Measurements from ENCODE around the gene RBMS1.

DNA sequence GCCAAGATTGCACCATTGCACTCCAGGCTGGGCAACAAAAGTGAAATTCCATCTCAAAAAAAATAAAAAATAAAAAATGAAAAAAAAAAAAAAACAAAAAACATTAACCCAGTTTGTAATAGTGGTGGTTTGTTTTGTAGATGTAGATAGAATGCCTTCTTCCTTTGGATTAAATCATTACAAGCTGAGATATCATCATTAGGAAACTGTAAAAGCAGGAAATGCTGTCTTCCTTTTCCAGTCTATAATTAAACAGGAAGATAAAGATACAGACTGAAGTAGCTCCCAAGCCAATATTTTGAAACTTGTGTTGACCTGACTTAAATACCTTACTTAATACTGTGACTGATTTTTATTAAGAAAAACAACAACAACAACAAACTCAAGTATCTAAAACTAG lies 43.1 kb downstream of the RBMS1 start:
- TF ChIP-seq, protein P1, sequence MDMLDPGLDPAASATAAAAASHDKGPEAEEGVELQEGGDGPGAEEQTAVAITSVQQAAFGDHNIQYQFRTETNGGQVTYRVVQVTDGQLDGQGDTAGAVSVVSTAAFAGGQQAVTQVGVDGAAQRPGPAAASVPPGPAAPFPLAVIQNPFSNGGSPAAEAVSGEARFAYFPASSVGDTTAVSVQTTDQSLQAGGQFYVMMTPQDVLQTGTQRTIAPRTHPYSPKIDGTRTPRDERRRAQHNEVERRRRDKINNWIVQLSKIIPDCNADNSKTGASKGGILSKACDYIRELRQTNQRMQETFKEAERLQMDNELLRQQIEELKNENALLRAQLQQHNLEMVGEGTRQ (IDR thresholded peaks at IDR 0.05; ENCODE audit: low read depth, low read length) = no peak
- TF ChIP-seq, protein P2, sequence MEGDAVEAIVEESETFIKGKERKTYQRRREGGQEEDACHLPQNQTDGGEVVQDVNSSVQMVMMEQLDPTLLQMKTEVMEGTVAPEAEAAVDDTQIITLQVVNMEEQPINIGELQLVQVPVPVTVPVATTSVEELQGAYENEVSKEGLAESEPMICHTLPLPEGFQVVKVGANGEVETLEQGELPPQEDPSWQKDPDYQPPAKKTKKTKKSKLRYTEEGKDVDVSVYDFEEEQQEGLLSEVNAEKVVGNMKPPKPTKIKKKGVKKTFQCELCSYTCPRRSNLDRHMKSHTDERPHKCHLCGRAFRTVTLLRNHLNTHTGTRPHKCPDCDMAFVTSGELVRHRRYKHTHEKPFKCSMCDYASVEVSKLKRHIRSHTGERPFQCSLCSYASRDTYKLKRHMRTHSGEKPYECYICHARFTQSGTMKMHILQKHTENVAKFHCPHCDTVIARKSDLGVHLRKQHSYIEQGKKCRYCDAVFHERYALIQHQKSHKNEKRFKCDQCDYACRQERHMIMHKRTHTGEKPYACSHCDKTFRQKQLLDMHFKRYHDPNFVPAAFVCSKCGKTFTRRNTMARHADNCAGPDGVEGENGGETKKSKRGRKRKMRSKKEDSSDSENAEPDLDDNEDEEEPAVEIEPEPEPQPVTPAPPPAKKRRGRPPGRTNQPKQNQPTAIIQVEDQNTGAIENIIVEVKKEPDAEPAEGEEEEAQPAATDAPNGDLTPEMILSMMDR (conservative IDR thresholded peaks at IDR 0.05; ENCODE audit: low read depth, low read length) = no peak
- no peak for TF ChIP-seq RCOR1 (IDR thresholded peaks at IDR 0.05; ENCODE audit: insufficient replicate concordance, low read length)

Measured in IMR-90 (cell line).